ENCODE measurements around the gene SCYGR1. TPM values are rescaled to one million over a fixed set of nuclear protein-coding genes. Genes with fewer than 3 reads are reported as not detected.
A peak's percentile ranks its signal among the peaks of the same experiment; 100 is the strongest.

The SCYGR1 gene
- total RNA-seq, 1 experiment from 2014 or later = not detected

DNA sequence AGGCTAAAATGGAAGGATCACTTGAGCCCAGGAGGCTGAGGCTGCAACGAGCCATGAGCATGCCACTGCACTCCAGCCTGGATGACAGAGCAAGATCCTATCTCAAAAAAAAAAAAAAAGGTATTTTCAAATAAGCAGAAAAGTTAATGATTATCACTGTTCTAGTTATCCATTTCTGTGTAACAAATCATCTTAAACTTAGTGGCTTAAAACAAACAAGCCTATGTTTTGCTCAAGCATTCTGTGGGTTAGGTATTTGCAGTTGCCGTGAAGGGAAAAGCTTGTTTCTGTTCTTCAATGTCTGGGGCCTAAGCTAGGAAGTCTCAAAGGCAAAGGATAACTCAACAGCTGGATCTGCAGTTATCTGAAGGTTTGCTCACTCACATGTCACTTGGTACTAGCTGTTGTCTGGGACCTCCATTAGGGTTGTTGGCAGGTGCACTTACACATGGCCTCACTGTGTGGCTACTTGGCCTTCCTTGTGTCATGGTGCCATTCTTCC lies 48.6 kb downstream of the SCYGR1 start:
- intact Hi-C loops (cut with micrococcal nuclease; ENCODE audit: unreplicated experiment) = no loop called here
- Mint-ChIP-seq H3K9me3 (ENCODE audit: unreplicated experiment) (no peaks in the 10 kb centered on the region), H3K36me3 (ENCODE audit: insufficient read depth, unreplicated experiment) (peaks cover 53% of the 10 kb centered on the region), H3K4me3 (ENCODE audit: unreplicated experiment) (no peak overlapping the region), H3K27me3 (ENCODE audit: insufficient read depth, unreplicated experiment) (no peaks in the 10 kb centered on the region), H3K27ac (ENCODE audit: unreplicated experiment) (no peak overlapping the region), H3K4me1 (ENCODE audit: low read depth, unreplicated experiment) (no peaks in the 10 kb centered on the region)
- ChIA-PET POLR2A (interaction anchor here (0.6 to 0.7 kb wide), 2 partner anchors 11 to 702 kb away, joined by 5 to 13 read pairs; no protein-coding TSS in a partner anchor), CTCF (interaction anchor here (1.4 kb wide), 1 partner anchor 427 kb away, joined by 6 read pairs; no protein-coding TSS in a partner anchor)
- BruUV-seq (replicated peaks) = no TSS peak
- Histone ChIP-seq H3K27me3 (replicated peaks; ENCODE audit: control insufficient read depth, insufficient read depth, low read length) (no peaks in the 10 kb centered on the region), H3K4me1 (peaks cover 4% of the 10 kb centered on the region), H3K9me3 (no peaks in the 10 kb centered on the region), H3K4me3 (ENCODE audit: low read depth, low read length) (no peak overlapping the region), H3K36me3 (ENCODE audit: control insufficient read depth, insufficient read depth, low read length) (peaks cover 1% of the 10 kb centered on the region; the same call in 1 of the 2 replicates)
- TF ChIP-seq, protein P1, sequence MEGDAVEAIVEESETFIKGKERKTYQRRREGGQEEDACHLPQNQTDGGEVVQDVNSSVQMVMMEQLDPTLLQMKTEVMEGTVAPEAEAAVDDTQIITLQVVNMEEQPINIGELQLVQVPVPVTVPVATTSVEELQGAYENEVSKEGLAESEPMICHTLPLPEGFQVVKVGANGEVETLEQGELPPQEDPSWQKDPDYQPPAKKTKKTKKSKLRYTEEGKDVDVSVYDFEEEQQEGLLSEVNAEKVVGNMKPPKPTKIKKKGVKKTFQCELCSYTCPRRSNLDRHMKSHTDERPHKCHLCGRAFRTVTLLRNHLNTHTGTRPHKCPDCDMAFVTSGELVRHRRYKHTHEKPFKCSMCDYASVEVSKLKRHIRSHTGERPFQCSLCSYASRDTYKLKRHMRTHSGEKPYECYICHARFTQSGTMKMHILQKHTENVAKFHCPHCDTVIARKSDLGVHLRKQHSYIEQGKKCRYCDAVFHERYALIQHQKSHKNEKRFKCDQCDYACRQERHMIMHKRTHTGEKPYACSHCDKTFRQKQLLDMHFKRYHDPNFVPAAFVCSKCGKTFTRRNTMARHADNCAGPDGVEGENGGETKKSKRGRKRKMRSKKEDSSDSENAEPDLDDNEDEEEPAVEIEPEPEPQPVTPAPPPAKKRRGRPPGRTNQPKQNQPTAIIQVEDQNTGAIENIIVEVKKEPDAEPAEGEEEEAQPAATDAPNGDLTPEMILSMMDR (IDR thresholded peaks at IDR 0.05; ENCODE audit: insufficient read depth in 1 of 2, low read depth in 1 of 2, low read length in 1 of 2, severe bottlenecking in 1 of 2, unreplicated experiment in 1 of 2) = no peak
- peak in 1 of 2 experiments; percentile 12 for DNase-seq

Other genes starting within 250 kb of the SCYGR1 start
- 8.7 and 9.5 TPM in 2 replicates for gene COL4A4, start 223.7 kb downstream of the SCYGR1 start, total RNA-seq (2022)
- 4.2 and 4.7 TPM in 2 replicates for gene COL4A3, start 223.3 kb downstream of the SCYGR1 start, total RNA-seq (2022)
- gene MFF, start 62.7 kb downstream of the SCYGR1 start, total RNA-seq (2022) = 161 TPM in 2 replicates
- 0.20 and 0.28 TPM in 2 replicates for gene TM4SF20, start 8.6 kb downstream of the SCYGR1 start, total RNA-seq (2022)
- gene AGFG1, start 84.2 kb upstream of the SCYGR1 start, total RNA-seq (2022) = 73.1 and 73.2 TPM in 2 replicates
- not detected in 2 replicates for gene SCYGR2, start 210.9 kb upstream of the SCYGR1 start, total RNA-seq (2022)
- not detected in 2 replicates for gene SCYGR3, start 226.9 kb upstream of the SCYGR1 start, total RNA-seq (2022)
- not detected in 2 replicates for gene SCYGR4, start 229.5 kb upstream of the SCYGR1 start, total RNA-seq (2022)